Activated T-cell treated with anti-CD3 and anti-CD28 coated beads, Interleukin-2, amount 50 U/mL, for 4 hours (primary cell): ENCODE data around the gene PRM2. TPM values are rescaled to one million over a fixed set of nuclear protein-coding genes. Genes with fewer than 3 reads are reported as not detected.

Source experiments
- ATAC-seq, 2 donors: fragments of 200-7000 bp; cut with Tn5 transposase; one replicate each; pipeline ENCODE4 v1.10.0; 2021
- DNase-seq: peaks from one replicate; pipeline ENCODE4 v3.0.0-alpha.2; 2020
- H3K27me3 Mint-ChIP-seq: one replicate; pipeline ENCODE4 v1.8.0; 2021; ENCODE audit warnings: low read depth, mixed read lengths
- H3K36me3 Mint-ChIP-seq: one replicate; pipeline ENCODE4 v1.8.0; 2022; ENCODE audit warnings: mixed read lengths; ENCODE audit not compliant: insufficient read depth
- H3K4me1 Mint-ChIP-seq: one replicate; pipeline ENCODE4 v1.8.0; 2021; ENCODE audit warnings: low read depth, mixed read lengths
- H3K4me3 Mint-ChIP-seq: one replicate; pipeline ENCODE4 v1.8.0; 2021; ENCODE audit warnings: mild to moderate bottlenecking, moderate library complexity, mixed read lengths
- H3K9me3 Mint-ChIP-seq: one replicate; pipeline ENCODE4 v1.8.0; 2021; ENCODE audit warnings: mixed read lengths
- total RNA-seq, 3 donors: library from RNA; stranded (reverse); gene quantifications; one replicate each; pipeline ENCODE4 v1.2.1, GENCODE V29; 2021

Gene PRM2
- total RNA-seq, 3 donors from 2014 or later = not detected

DNA sequence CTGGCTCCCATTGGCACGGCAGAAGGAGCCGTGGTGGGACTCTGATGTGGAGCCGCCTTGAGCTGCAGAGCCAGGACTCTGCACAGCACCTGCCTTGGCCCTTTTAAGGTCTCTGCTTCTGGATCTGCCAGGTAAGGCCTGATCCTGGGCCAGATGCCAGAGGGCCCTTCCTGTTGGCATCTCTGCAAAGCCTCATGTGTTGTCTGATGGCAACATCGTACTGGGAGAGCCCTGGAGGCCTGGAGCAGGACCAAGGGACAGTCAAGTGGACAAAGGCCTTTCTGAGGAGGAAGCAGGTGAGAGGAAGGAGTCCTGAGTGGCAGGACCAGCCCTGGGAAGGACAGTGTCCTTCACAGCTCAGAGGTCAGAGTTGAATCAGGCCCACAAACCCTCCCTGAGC lies 46.4 kb downstream of the PRM2 start:
- peaks cover 77% of the 10 kb centered on the region for H3K4me1 Mint-ChIP-seq
- ATAC-seq (no peak), DNase-seq (no peak)
- H3K36me3 Mint-ChIP-seq = no peaks in the 10 kb centered on the region
- no peaks in the 10 kb centered on the region for H3K9me3 Mint-ChIP-seq
- no peaks in the 10 kb centered on the region for H3K27me3 Mint-ChIP-seq
- H3K4me3 Mint-ChIP-seq = no peak overlapping the region

- no peaks in the 10 kb centered on the region for H3K27me3 Mint-ChIP-seq
- ATAC-seq = no peak
- H3K9me3 Mint-ChIP-seq = no peaks in the 10 kb centered on the region
Measured at GRCh38 chr16:11229432-11229831, 46.8 kb downstream of the PRM2 start.

GRCh38 chr16:11225677-11226549 lies 50.4 kb downstream of the PRM2 start:
- no peaks in the 10 kb centered on the region for H3K36me3 Mint-ChIP-seq
- peaks cover 62% of the 10 kb centered on the region for H3K4me1 Mint-ChIP-seq
- peak overlapping the region; percentile 59 for H3K4me3 Mint-ChIP-seq
- H3K9me3 Mint-ChIP-seq = no peaks in the 10 kb centered on the region
- H3K27me3 Mint-ChIP-seq = no peaks in the 10 kb centered on the region
- no peak for ATAC-seq
- no peak for DNase-seq

More at GRCh38 chr16:11229432-11229831, 46.8 kb downstream of the PRM2 start:
- H3K36me3 Mint-ChIP-seq = no peaks in the 10 kb centered on the region
- H3K4me1 Mint-ChIP-seq = peaks cover 79% of the 10 kb centered on the region
- no peak overlapping the region for H3K4me3 Mint-ChIP-seq
- no peak for DNase-seq

Other genes with a start within 250 kb of the PRM2 start
- 100 to 1,000 TPM; 112 to 148 (median 114) TPM for gene SOCS1, start 20.3 kb downstream of the PRM2 start, total RNA-seq
- gene TNP2, start 7.2 kb downstream of the PRM2 start, total RNA-seq = not detected
- not detected for gene PRM3, start 2.9 kb downstream of the PRM2 start, total RNA-seq
- not detected for gene PRM1, start 4.8 kb upstream of the PRM2 start, total RNA-seq
- 10 to 100 TPM in 2 of 3 donors, 1 to 10 TPM in 1; 5.5 to 12.9 (median 12.8) TPM for gene RMI2, start 69.0 kb upstream of the PRM2 start, total RNA-seq